GM12878 (cell line): Measurements from ENCODE around the gene MKNK1. TPM values are rescaled to one million over a fixed set of nuclear protein-coding genes. Genes with fewer than 3 reads are reported as not detected.

Experiments
- ATAC-seq: fragments of 200-7000 bp; cut with Tn5 transposase; 3 replicates; pipeline ENCODE4 v1.9.1; 2020; ENCODE audit warnings: mild to moderate bottlenecking, moderate library complexity
- BruUV-seq: library from RNA; stranded (reverse); fragments of 400-500 nt; replicated peaks from 2 replicates; lab custom pipeline; 2021; lab: Mats Ljungman, UMichigan
- CTCF ChIA-PET: fragments of 300-600 bp; sonication (Branson Sonifier 250); formaldehyde crosslinking; extraction: SDS; loops from one replicate; lab custom pipeline; 2021; ENCODE audit warnings: inconsistent platforms; lab: Yijun Ruan, JAX
- POLR2A ChIA-PET: fragments of 350-600 bp; formaldehyde crosslinking; extraction: SDS; loops from one replicate; lab custom pipeline; 2021; ENCODE audit warnings: inconsistent platforms; lab: Charles Lee
- RAD21 ChIA-PET: fragments of 300-600 bp; sonication (Branson Sonifier 250); formaldehyde crosslinking; loops from one replicate; lab custom pipeline; 2023; ENCODE audit warnings: antibody characterized with exemption; ENCODE audit not compliant: unreplicated experiment; lab: Charles Lee
- SMC1A ChIA-PET: fragments of 300-600 bp; sonication (Branson Sonifier 250); formaldehyde crosslinking; loops from one replicate; lab custom pipeline; 2023; ENCODE audit not compliant: unreplicated experiment, uncharacterized antibody; lab: Charles Lee
- DNase-seq: peaks from one replicate; pipeline ENCODE4 v3.0.0-alpha.2; 2011; ENCODE audit warnings: low read depth, low spot score
- FAIRE-seq: peaks from 3 replicates; lab custom pipeline; 2011; peaks lifted over from hg19 to GRCh38; lab: Jason Lieb, UNC
- H2AFZ ChIP-seq: 2 replicates; pipeline ENCODE4 v1.6.0; 2011; ENCODE audit warnings: low read depth, low read length, control low read depth; ENCODE audit not compliant: control insufficient read depth
- H3K27ac ChIP-seq: 2 replicates; pipeline ENCODE4 v1.5.1; 2011; ENCODE audit warnings: control low read depth; ENCODE audit not compliant: control insufficient read depth, insufficient read depth
- H3K27me3 ChIP-seq, 2 experiments: replicated peaks in 1 of 2; 2 replicates each; pipeline versions ENCODE4 v1.6.0 to v1.6.1; 2011; ENCODE audit warnings: low read length in 1 of 2; ENCODE audit not compliant: control insufficient read depth in 2 of 2, insufficient read depth in 2 of 2
- H3K36me3 ChIP-seq, 2 experiments: 2 replicates each; pipeline ENCODE4 v1.5.1; 2011; ENCODE audit warnings: low read length in 1 of 2; ENCODE audit not compliant: control insufficient read depth in 2 of 2, insufficient read depth in 2 of 2
- H3K4me1 ChIP-seq: 2 replicates; pipeline ENCODE4 v1.6.1; 2011; ENCODE audit warnings: mild to moderate bottlenecking, low read length, moderate library complexity, mixed read lengths; ENCODE audit not compliant: control insufficient read depth, insufficient read depth
- H3K4me2 ChIP-seq: 2 replicates; pipeline ENCODE4 v1.6.0; 2011; ENCODE audit warnings: control low read depth; ENCODE audit not compliant: control insufficient read depth, insufficient read depth
- H3K4me3 ChIP-seq: fragments of 200-600 bp; sonication (generic); 2 replicates; pipeline ENCODE4 v1.5.1; 2016
- H3K79me2 ChIP-seq: 2 replicates; pipeline ENCODE4 v1.6.0; 2011; ENCODE audit warnings: low read length; ENCODE audit not compliant: control insufficient read depth, insufficient read depth
- H3K9ac ChIP-seq: 2 replicates; pipeline ENCODE4 v1.8.0; 2011; ENCODE audit warnings: low read length, control low read depth, mixed read lengths; ENCODE audit not compliant: control insufficient read depth, insufficient read depth
- H3K9me3 ChIP-seq: replicated peaks from 3 replicates; pipeline ENCODE4 v1.5.1; 2011; ENCODE audit warnings: mild to moderate bottlenecking, low read length; ENCODE audit not compliant: control insufficient read depth, insufficient read depth
- H4K20me1 ChIP-seq: 2 replicates; pipeline ENCODE4 v1.6.0; 2011; ENCODE audit not compliant: control insufficient read depth, insufficient read depth
- ATF2 ChIP-seq: IDR thresholded peaks from 2 replicates; pipeline ENCODE4 v1.6.1; 2012; ENCODE audit warnings: low read length, inconsistent platforms
- CBX3 ChIP-seq: fragments of 200-600 bp; sonication (generic); IDR thresholded peaks from 2 replicates; pipeline ENCODE4 v1.6.1; 2016; ENCODE audit warnings: low read depth, borderline replicate concordance
- DPF2 ChIP-seq: fragments of 450-650 bp; IDR thresholded peaks from 2 replicates; pipeline ENCODE4 v1.6.1; 2017; ENCODE audit warnings: mild to moderate bottlenecking
- JUND ChIP-seq: IDR thresholded peaks from 2 replicates; pipeline ENCODE4 v1.6.1; 2012; ENCODE audit warnings: low read depth, mild to moderate bottlenecking, low read length, improper control_type of control experiment, moderate library complexity
- LARP7 ChIP-seq: fragments of 450-650 bp; IDR thresholded peaks from 2 replicates; pipeline ENCODE4 v1.6.1; 2017; ENCODE audit warnings: mild to moderate bottlenecking
- MAX ChIP-seq: IDR thresholded peaks from 2 replicates; pipeline ENCODE4 v1.6.1; 2012; ENCODE audit warnings: low read depth, low read length, improper control_type of control experiment
- RAD51 ChIP-seq: fragments of 450-650 bp; IDR thresholded peaks from 2 replicates; pipeline ENCODE4 v1.6.1; 2016; ENCODE audit warnings: moderate library complexity, mild to moderate bottlenecking, inconsistent platforms
- SMAD5 ChIP-seq: IDR thresholded peaks from 2 replicates; pipeline ENCODE4 v1.6.1; 2016; ENCODE audit warnings: antibody characterized with exemption, low read depth
- TCF3 ChIP-seq: IDR thresholded peaks from 2 replicates; pipeline ENCODE4 v1.6.1; 2012; ENCODE audit warnings: low read depth, mild to moderate bottlenecking, low read length, borderline replicate concordance; ENCODE audit not compliant: insufficient read depth
- USF1 ChIP-seq: IDR thresholded peaks from 2 replicates; pipeline ENCODE4 v1.6.1; 2011; ENCODE audit warnings: borderline replicate concordance, low read depth, mild to moderate bottlenecking, moderate library complexity, mixed read lengths, low read length; ENCODE audit not compliant: insufficient read depth; ENCODE audit errors: extremely low read length
- ZBED1 ChIP-seq: IDR thresholded peaks from 2 replicates; pipeline ENCODE4 v1.6.1; 2016; ENCODE audit warnings: borderline replicate concordance
- ZNF217 ChIP-seq: fragments of 450-650 bp; IDR thresholded peaks from 2 replicates; pipeline ENCODE4 v1.6.1; 2017; ENCODE audit warnings: antibody characterized with exemption, mild to moderate bottlenecking
- ZNF592 ChIP-seq: fragments of 450-650 bp; IDR thresholded peaks from 2 replicates; pipeline ENCODE4 v1.6.1; 2017; ENCODE audit warnings: mild to moderate bottlenecking, moderate library complexity
- WGBS: methylation state at CpG from one replicate; pipeline ENCODE4 v1.1.6; 2016; ENCODE audit warnings: low lambda C conversion rate; ENCODE audit not compliant: insufficient replicate concordance, insufficient coverage; ENCODE audit errors: missing lambda C conversion rate; 5-methylcytosine and 5-hydroxymethylcytosine counted together
- in situ Hi-C: fragments of 300-500 bp; cut with MboI; formaldehyde crosslinking; loops from 9 replicates; pipeline ENCODE4 v1.14.3; 2018; ENCODE audit warnings: mixed read lengths
- intact Hi-C: fragments of 100-400 bp; cut with micrococcal nuclease; formaldehyde crosslinking; loops from one replicate; pipeline ENCODE4 v1.14.2; 2022; ENCODE audit not compliant: unreplicated experiment
- polyA plus RNA-seq, 11 experiments: library from polyadenylated mRNA; depleted of rRNA in 4 of 11; unstranded in 6 of 11; stranded (reverse) in 5 of 11; fragments of >200 nt; fragmentation: Nextera tagmentation in 4 of 11; fragmentation: Illumina TruSeq in 1 of 11; extraction: Ambion mirVana in 4 of 11; extraction: Trizol in 1 of 11; gene quantifications; 1 replicate in 1 of 11; 2 replicates in 10 of 11; pipeline versions ENCODE4 v1.2.1 to v1.2.3, GENCODE V29; 2011 to 2016; ENCODE audit warnings: inconsistent platforms in 2 of 11, missing spikeins in 2 of 11, low read depth in 1 of 11
- total RNA-seq, 4 experiments: library from RNA; depleted of rRNA in 3 of 4; stranded (reverse); fragments of >200 nt in 3 of 4; fragmentation: Illumina TruSeq in 1 of 4; extraction: Trizol in 1 of 4; gene quantifications; 2 replicates each; pipeline versions ENCODE4 v1.2.1 to v1.2.3, GENCODE V29; 2013 to 2021
- TF ChIP-seq, protein P1 (sequence below): fragments of 450-650 bp; formaldehyde crosslinking; IDR thresholded peaks from 2 replicates; pipeline ENCODE4 v1.4.0; 2022; ENCODE audit warnings: mild to moderate bottlenecking, moderate library complexity

Gene MKNK1
- total and polyA plus RNA-seq, 10 of the 15 experiments (the other 5 are each of a cell fraction or from before 2014, with no cell fraction given): 13.7 to 29.9 (median 26.5) TPM

GRCh38 chr1:46575300-46575699, 28.8 kb downstream of the MKNK1 start:
- SMC1A ChIA-PET: interaction anchor here (1.2 kb wide), 1 partner anchor 21 kb away, joined by 3 read pairs; no protein-coding TSS in a partner anchor
- DNase-seq (no peak), FAIRE-seq (no peak), ATAC-seq (no peak)
- Histone ChIP-seq H3K79me2 (no peaks in the 10 kb centered on the region), H3K9me3 (no peaks in the 10 kb centered on the region), H3K9ac (no peak overlapping the region), H3K4me1 (no peaks in the 10 kb centered on the region), H3K36me3 (peaks cover 2 to 12% of the 10 kb centered on the region in 2 experiments; a peak in 3 of 4 replicates), H3K4me3 (no peak overlapping the region), H3K27ac (no peak overlapping the region), H3K27me3 (no peaks in the 10 kb centered on the region), H2AFZ (no peak overlapping the region), H3K4me2 (no peak overlapping the region), H4K20me1 (no peaks in the 10 kb centered on the region)
- no TSS peak for BruUV-seq
- RAD21 ChIA-PET: interaction anchor here (1.4 kb wide), 1 partner anchor 47 kb away, joined by 3 read pairs; no protein-coding TSS in a partner anchor
- CTCF ChIA-PET: interaction anchor here (0.9 to 1.0 kb wide), 2 partner anchors 47 to 74 kb away, joined by 3 to 5 read pairs; no protein-coding TSS in a partner anchor
- intact Hi-C loops (no loop called here), in situ Hi-C loops (no loop called here)
- POLR2A ChIA-PET: no interaction called here
- 99% methylated on average over 12 of the region's 12 CpGs for WGBS
- TF ChIP-seq ZNF217 (no peak), LARP7 (no peak), TCF3 (no peak), MAX (no peak), RAD51 (no peak), JUND (no peak), CBX3 (no peak), USF1 (no peak), ZBED1 (no peak), ZNF592 (no peak), SMAD5 (no peak), DPF2 (no peak), ATF2 (no peak)
- TF ChIP-seq, protein P1, sequence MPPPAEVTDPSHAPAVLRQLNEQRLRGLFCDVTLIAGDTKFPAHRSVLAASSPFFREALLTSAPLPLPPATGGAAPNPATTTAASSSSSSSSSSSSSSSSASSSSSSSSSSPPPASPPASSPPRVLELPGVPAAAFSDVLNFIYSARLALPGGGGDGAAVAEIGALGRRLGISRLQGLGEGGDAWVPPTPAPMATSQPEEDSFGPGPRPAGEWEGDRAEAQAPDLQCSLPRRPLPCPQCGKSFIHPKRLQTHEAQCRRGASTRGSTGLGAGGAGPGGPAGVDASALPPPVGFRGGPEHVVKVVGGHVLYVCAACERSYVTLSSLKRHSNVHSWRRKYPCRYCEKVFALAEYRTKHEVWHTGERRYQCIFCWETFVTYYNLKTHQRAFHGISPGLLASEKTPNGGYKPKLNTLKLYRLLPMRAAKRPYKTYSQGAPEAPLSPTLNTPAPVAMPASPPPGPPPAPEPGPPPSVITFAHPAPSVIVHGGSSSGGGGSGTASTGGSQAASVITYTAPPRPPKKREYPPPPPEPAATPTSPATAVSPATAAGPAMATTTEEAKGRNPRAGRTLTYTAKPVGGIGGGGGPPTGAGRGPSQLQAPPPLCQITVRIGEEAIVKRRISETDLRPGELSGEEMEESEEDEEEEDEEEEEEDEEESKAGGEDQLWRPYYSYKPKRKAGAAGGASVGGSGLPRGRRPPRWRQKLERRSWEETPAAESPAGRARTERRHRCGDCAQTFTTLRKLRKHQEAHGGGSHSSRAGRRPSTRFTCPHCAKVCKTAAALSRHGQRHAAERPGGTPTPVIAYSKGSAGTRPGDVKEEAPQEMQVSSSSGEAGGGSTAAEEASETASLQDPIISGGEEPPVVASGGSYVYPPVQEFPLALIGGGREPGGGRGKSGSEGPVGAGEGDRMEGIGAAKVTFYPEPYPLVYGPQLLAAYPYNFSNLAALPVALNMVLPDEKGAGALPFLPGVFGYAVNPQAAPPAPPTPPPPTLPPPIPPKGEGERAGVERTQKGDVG (CRISPR knock-in tag): no peak
